B cell (primary cell): ENCODE data around the gene RAD51B. TPM values are rescaled to one million over a fixed set of nuclear protein-coding genes. Genes with fewer than 3 reads are reported as not detected.
A peak's percentile ranks its signal among the peaks of the same experiment; 100 is the strongest.

Source experiments
- ATAC-seq: fragments of 200-7000 bp; cut with Tn5 transposase; one replicate; pipeline ENCODE4 v1.10.0; 2021; ENCODE audit warnings: low read depth, mild to moderate bottlenecking, moderate number of reproducible peaks, moderate library complexity
- CTCF ChIA-PET: fragments of 350-600 bp; sonication (Branson Sonifier 250); formaldehyde crosslinking; loops from one replicate; lab custom pipeline; 2021; ENCODE audit warnings: antibody characterized with exemption, inconsistent platforms; lab: Charles Lee
- POLR2A ChIA-PET: fragments of 350-600 bp; sonication (Branson Sonifier 250); formaldehyde crosslinking; loops from one replicate; lab custom pipeline; 2021; ENCODE audit warnings: antibody characterized with exemption; lab: Charles Lee
- DNase-seq: peaks from one replicate; pipeline ENCODE4 v3.0.0; 2013
- H2AFZ ChIP-seq: 2 replicates; pipeline ENCODE4 v1.6.1; 2012; ENCODE audit warnings: mild to moderate bottlenecking, low read depth, low read length; ENCODE audit not compliant: insufficient read depth, poor library complexity, severe bottlenecking
- H3K27ac ChIP-seq, 2 donors: 1 replicate in 1 of 2; 2 replicates in 1 of 2; pipeline ENCODE4 v1.5.1; 2012 to 2013; ENCODE audit warnings: low read length in 2 of 2, mild to moderate bottlenecking in 2 of 2, moderate library complexity in 1 of 2
- H3K27me3 ChIP-seq, 4 experiments: fragments of 200-600 bp in 1 of 4; sonication (generic) in 1 of 4; replicated peaks in 1 of 4; 1 replicate in 2 of 4; 2 replicates in 2 of 4; pipeline versions ENCODE4 v1.6.1 to v1.7.0; 2013 to 2016; ENCODE audit warnings: low read length in 3 of 4, mild to moderate bottlenecking in 2 of 4, mixed read lengths in 1 of 4, moderate library complexity in 1 of 4; ENCODE audit not compliant: insufficient read depth in 4 of 4, control insufficient read depth in 3 of 4; ENCODE audit errors: control extremely low read depth in 1 of 4
- H3K36me3 ChIP-seq, 2 experiments: replicated peaks in 1 of 2; 1 replicate in 1 of 2; 2 replicates in 1 of 2; pipeline versions ENCODE4 v1.6.1 to v1.7.1; 2013; ENCODE audit warnings: low read length in 1 of 2; ENCODE audit not compliant: insufficient read depth in 2 of 2, control insufficient read depth in 1 of 2; ENCODE audit errors: control extremely low read depth in 1 of 2, extremely low read depth in 1 of 2
- H3K4me1 ChIP-seq, 2 donors: fragments of 200-600 bp in 1 of 2; sonication (generic) in 1 of 2; 1 replicate in 1 of 2; 2 replicates in 1 of 2; pipeline versions ENCODE4 v1.5.1 to v1.6.1; 2013 to 2017; ENCODE audit warnings: low read length in 2 of 2; ENCODE audit not compliant: control insufficient read depth in 2 of 2, insufficient read depth in 2 of 2
- H3K4me2 ChIP-seq: replicated peaks from 2 replicates; pipeline ENCODE3; 2012; ENCODE audit warnings: mild to moderate bottlenecking, low read depth, low read length; ENCODE audit not compliant: poor library complexity, severe bottlenecking
- H3K4me3 ChIP-seq, 5 experiments: fragments of 200-600 bp in 1 of 5; sonication (generic) in 1 of 5; 1 replicate in 3 of 5; 2 replicates in 2 of 5; pipeline versions ENCODE4 v1.5.1 to v1.7.0; 2011 to 2016; ENCODE audit warnings: low read length in 4 of 5, mild to moderate bottlenecking in 4 of 5, low read depth in 2 of 5, control low read depth in 1 of 5, moderate library complexity in 1 of 5; ENCODE audit not compliant: insufficient read depth in 1 of 5; ENCODE audit errors: control extremely low read depth in 1 of 5, extremely low read depth in 1 of 5
- H3K79me2 ChIP-seq: fragments of 200-600 bp; sonication (generic); one replicate; pipeline ENCODE4 v1.6.0; 2016; ENCODE audit warnings: low read length; ENCODE audit not compliant: control insufficient read depth, insufficient read depth
- H3K9ac ChIP-seq: fragments of 200-600 bp; sonication (generic); 2 replicates; pipeline ENCODE4 v1.6.1; 2017; ENCODE audit warnings: mild to moderate bottlenecking, low read length, moderate library complexity
- H3K9me3 ChIP-seq, 3 donors: one replicate each; pipeline versions ENCODE4 v1.6.1 to v1.7.1; 2013; ENCODE audit warnings: low read length in 2 of 3; ENCODE audit not compliant: control insufficient read depth in 2 of 3, insufficient read depth in 1 of 3; ENCODE audit errors: control extremely low read depth in 1 of 3
- H4K20me1 ChIP-seq: 2 replicates; pipeline ENCODE4 v1.6.0; 2012; ENCODE audit warnings: mild to moderate bottlenecking, low read length; ENCODE audit not compliant: insufficient read depth, control insufficient read depth, poor library complexity, severe bottlenecking
- H3K27ac Mint-ChIP-seq: one replicate; pipeline ENCODE4 v1.8.0; 2021; ENCODE audit warnings: mixed read lengths
- H3K27me3 Mint-ChIP-seq: one replicate; pipeline ENCODE4 v1.8.0; 2021; ENCODE audit warnings: mixed read lengths
- H3K4me1 Mint-ChIP-seq: one replicate; pipeline ENCODE4 v1.8.0; 2021; ENCODE audit warnings: mixed read lengths
- H3K4me3 Mint-ChIP-seq: one replicate; pipeline ENCODE4 v1.8.0; 2021; ENCODE audit warnings: mixed read lengths
- H3K9me3 Mint-ChIP-seq: one replicate; pipeline ENCODE4 v1.8.0; 2022; ENCODE audit warnings: mixed read lengths; ENCODE audit not compliant: insufficient read depth
- EZH2 ChIP-seq: IDR thresholded peaks from 2 replicates; pipeline ENCODE4 v1.6.1; 2012; ENCODE audit warnings: borderline replicate concordance, low read depth, mild to moderate bottlenecking, moderate library complexity, low read length; ENCODE audit not compliant: insufficient read depth, poor library complexity, severe bottlenecking
- WGBS: methylation state at CpG from one replicate; pipeline ENCODE4 v1.1.5; 2013; ENCODE audit warnings: missing lambda C conversion rate; ENCODE audit not compliant: insufficient coverage; 5-methylcytosine and 5-hydroxymethylcytosine counted together
- intact Hi-C: fragments of 100-400 bp; cut with micrococcal nuclease; formaldehyde crosslinking; loops from one replicate; pipeline ENCODE4 v1.10.0; 2022
- polyA plus RNA-seq: library from polyadenylated mRNA; depleted of rRNA; stranded (reverse); fragments of >200 nt; gene quantifications from 2 replicates; pipeline ENCODE4 v1.2.3, GENCODE V29; 2012
- total RNA-seq, 2 donors: library from RNA; stranded (reverse); fragments of 120-200 nt in 1 of 2; gene quantifications; 1 replicate in 1 of 2; 2 replicates in 1 of 2; pipeline versions ENCODE4 v1.2.3 to v1.2.4, GENCODE V29; 2013 to 2022
- TF ChIP-seq, protein P1 (sequence below): fragments of 200-600 bp; IDR thresholded peaks from one replicate; pipeline ENCODE4 v1.8.0; 2022; ENCODE audit warnings: antibody characterized with exemption, mild to moderate bottlenecking

Gene RAD51B
- total and polyA plus RNA-seq, 2 donors (not counting 1 experiment from before 2014, with no cell fraction given), result 6.5 to 60.6 TPM

DNA sequence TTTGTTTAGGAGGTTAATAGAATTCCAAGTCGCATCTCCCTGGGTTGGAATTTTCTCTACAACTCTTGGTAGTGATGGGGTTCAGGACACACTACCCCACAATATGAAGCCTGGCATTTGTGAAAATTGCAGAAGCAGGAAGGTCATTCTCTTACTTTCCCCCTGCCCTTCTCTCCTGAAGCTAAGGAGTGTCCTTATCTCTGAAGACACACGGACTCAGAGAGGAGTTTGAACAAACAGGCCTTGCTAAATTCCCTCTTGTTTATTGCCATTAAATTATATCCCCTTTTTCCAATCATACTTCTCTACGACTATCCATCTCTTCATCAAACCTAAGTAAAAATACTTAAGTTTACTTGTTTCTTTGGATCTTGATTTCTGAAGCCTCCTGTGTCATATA is 443.0 kb downstream of the RAD51B start:
- no peaks in the 10 kb centered on the region for H4K20me1 ChIP-seq
- ChIA-PET POLR2A (interaction anchor here (0.6 kb wide), 1 partner anchor 525 kb away, joined by 3 read pairs; no protein-coding TSS in a partner anchor), CTCF (interaction anchor here (0.9 to 1.8 kb wide), 2 partner anchors 9 to 21 kb away, joined by 3 to 5 read pairs; no protein-coding TSS in a partner anchor)
- H3K9ac ChIP-seq, result no peak overlapping the region
- no peak for TF ChIP-seq EZH2
- TF ChIP-seq, protein P1, sequence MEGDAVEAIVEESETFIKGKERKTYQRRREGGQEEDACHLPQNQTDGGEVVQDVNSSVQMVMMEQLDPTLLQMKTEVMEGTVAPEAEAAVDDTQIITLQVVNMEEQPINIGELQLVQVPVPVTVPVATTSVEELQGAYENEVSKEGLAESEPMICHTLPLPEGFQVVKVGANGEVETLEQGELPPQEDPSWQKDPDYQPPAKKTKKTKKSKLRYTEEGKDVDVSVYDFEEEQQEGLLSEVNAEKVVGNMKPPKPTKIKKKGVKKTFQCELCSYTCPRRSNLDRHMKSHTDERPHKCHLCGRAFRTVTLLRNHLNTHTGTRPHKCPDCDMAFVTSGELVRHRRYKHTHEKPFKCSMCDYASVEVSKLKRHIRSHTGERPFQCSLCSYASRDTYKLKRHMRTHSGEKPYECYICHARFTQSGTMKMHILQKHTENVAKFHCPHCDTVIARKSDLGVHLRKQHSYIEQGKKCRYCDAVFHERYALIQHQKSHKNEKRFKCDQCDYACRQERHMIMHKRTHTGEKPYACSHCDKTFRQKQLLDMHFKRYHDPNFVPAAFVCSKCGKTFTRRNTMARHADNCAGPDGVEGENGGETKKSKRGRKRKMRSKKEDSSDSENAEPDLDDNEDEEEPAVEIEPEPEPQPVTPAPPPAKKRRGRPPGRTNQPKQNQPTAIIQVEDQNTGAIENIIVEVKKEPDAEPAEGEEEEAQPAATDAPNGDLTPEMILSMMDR, result no peak
- 100% methylated on average over 1 of the region's 3 CpGs for WGBS
- H3K36me3 ChIP-seq, result no peaks in the 10 kb centered on the region
- DNase-seq (no peak), ATAC-seq (no peak)
- no peak overlapping the region for H3K27ac ChIP-seq
- Mint-ChIP-seq H3K4me3 (no peak overlapping the region), H3K27ac (peak overlapping the region; percentile 43), H3K4me1 (peaks cover 78% of the 10 kb centered on the region), H3K9me3 (no peaks in the 10 kb centered on the region), H3K27me3 (no peaks in the 10 kb centered on the region)
- peaks cover 60 to 68% of the 10 kb centered on the region in 2 donors for H3K4me1 ChIP-seq
- no peak overlapping the region for H3K4me2 ChIP-seq
- no peaks in the 10 kb centered on the region for H3K27me3 ChIP-seq
- no peaks in the 10 kb centered on the region for H3K9me3 ChIP-seq
- peaks cover 11% of the 10 kb centered on the region for H3K79me2 ChIP-seq
- intact Hi-C loops, result no loop called here
- H3K4me3 ChIP-seq, result no peak overlapping the region
- H2AFZ ChIP-seq, result no peak overlapping the region

DNA sequence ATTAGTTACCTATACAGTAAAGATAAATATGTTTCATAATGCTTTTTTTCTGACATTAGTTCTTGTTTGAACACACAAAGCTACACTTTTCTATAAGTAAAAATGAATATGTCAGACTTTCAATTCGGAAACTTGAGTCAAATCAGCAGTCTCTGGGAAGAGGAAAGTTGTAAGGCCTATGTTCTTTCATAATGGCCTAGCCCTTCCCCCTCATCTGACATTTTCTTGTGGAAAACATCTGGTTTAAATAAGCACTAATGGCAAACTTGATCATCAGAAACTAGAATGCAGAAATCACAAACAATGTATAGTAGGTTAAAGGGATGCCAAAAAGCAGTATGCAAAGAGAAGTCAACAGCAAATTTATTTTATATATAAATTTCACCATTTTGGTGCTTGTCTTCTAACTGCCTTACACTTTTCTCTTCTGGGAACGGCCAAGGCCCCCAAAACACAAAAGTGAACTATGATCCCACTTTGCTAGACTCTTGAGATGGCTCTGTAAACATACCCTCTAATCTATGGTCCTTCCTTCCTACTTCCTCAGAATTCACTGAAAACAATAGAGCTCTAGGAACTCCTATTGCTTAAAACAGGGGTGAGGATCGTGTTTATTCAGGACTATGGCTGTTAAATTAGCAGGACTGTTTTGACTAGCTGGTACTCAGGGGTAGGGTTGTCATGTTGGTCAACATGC is 444.1 kb downstream of the RAD51B start:
- ChIA-PET CTCF (interaction anchor here (0.8 to 1.8 kb wide), 3 partner anchors 12 to 552 kb away, joined by 3 to 5 read pairs (median 3); no protein-coding TSS in a partner anchor), POLR2A (interaction anchor here (1.0 kb wide), 1 partner anchor 519 kb away, joined by 3 read pairs; no protein-coding TSS in a partner anchor)
- Mint-ChIP-seq H3K4me1 (peaks cover 84% of the 10 kb centered on the region), H3K9me3 (no peaks in the 10 kb centered on the region), H3K27ac (peak overlapping the region; percentile 69), H3K4me3 (no peak overlapping the region), H3K27me3 (no peaks in the 10 kb centered on the region)
- DNase-seq, result no peak
- Histone ChIP-seq H4K20me1 (no peaks in the 10 kb centered on the region), H3K79me2 (peaks cover 11% of the 10 kb centered on the region), H3K36me3 (no peaks in the 10 kb centered on the region), H3K4me2 (no peak overlapping the region), H3K9me3 (no peaks in the 10 kb centered on the region), H2AFZ (no peak overlapping the region), H3K9ac (no peak overlapping the region), H3K4me3 (no peak overlapping the region), H3K27ac (peak overlapping the region; percentile 16 to 75), H3K4me1 (peaks cover 70 to 75% of the 10 kb centered on the region in 2 donors), H3K27me3 (no peaks in the 10 kb centered on the region)
- intact Hi-C loops, result no loop called here
- ATAC-seq, result no peak
- WGBS, result 89% methylated on average over 1 of the region's 3 CpGs
- TF ChIP-seq, protein P1, result no peak
- TF ChIP-seq EZH2, result no peak
